ENCODE data around the gene PLCG1. TPM values are rescaled to one million over a fixed set of nuclear protein-coding genes. Genes with fewer than 3 reads are reported as not detected.

The PLCG1 gene
- total RNA-seq, 1 experiment from 2014 or later, result 45.6 TPM

DNA sequence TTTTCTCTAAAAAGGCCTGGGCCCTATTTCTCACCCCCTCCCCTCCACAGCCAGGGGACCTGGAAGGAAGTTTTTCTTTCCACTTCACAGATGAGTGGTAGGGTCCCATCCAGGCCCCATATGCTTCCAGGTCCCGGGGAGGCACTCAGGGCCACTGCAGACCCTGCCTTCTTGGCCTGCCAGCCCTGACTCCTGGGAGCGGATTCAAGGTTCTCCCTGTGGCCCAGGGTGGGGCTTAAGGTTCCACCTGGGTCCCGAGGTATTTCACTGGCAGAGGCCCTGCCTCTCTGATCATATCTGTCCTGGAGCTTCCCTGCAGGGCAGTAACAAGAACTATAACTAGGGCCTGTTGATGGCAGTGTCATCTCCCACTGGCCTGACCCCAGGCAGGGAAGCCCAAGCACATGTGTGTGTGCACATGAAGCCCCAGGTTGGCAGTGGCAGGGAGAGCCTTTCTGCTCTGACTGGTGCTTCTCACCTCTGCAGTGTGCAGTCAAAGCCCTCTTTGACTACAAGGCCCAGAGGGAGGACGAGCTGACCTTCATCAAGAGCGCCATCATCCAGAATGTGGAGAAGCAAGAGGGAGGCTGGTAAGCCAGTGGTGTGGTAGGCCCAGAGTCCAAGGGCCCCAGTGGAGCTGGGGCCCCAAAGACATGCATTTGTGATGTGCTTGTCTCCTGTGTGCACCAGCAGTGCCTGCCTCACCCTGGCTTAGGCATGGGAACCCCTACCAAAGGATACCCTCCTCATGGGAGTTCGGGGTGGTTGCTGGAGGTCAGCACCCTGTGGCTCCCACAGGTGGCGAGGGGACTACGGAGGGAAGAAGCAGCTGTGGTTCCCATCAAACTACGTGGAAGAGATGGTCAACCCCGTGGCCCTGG, 31.2 kb downstream of the PLCG1 start:
- intact Hi-C loops (cut with micrococcal nuclease), result no loop called here
- no TSS peak for BruUV-seq (replicated peaks)
- ATAC-seq, result no peak
- Histone ChIP-seq H3K79me2 (ENCODE audit: insufficient read depth, low read length) (no peaks in the 10 kb centered on the region), H3K27ac (ENCODE audit: low read depth, low read length) (no peak overlapping the region), H3K27me3 (ENCODE audit: insufficient read depth, low read length) (no peaks in the 10 kb centered on the region), H3K4me2 (ENCODE audit: low read length) (no peak overlapping the region), H2AFZ (ENCODE audit: low read depth, low read length, poor library complexity, severe bottlenecking) (no peak overlapping the region), H3K9me3 (ENCODE audit: control insufficient read depth in 1 of 2, insufficient read depth in 1 of 2, low read depth in 1 of 2, low read length in 2 of 2) (no peaks in the 10 kb centered on the region), H3K4me3 (replicated peaks in 1 of 2; ENCODE audit: low read depth in 1 of 2, low read length in 2 of 2) (no peak overlapping the region), H4K20me1 (ENCODE audit: insufficient read depth) (no peaks in the 10 kb centered on the region), H3K4me1 (ENCODE audit: control insufficient read depth in 1 of 2, insufficient read depth in 2 of 2, low read length in 2 of 2) (no peaks in the 10 kb centered on the region), H3K9me2 (ENCODE audit: insufficient read depth) (no peaks in the 10 kb centered on the region), H3K9ac (ENCODE audit: low read length) (no peak overlapping the region), H3K36me3 (ENCODE audit: control insufficient read depth in 1 of 2, insufficient read depth in 2 of 2, low read length in 2 of 2) (peaks cover 6 to 42% of the 10 kb centered on the region in 2 experiments)
- RAD21 ChIA-PET (ENCODE audit: low non-redundant PET in 1 of 2, low total read pairs in 2 of 2, uncharacterized antibody in 2 of 2, unreplicated experiment in 2 of 2), result no interaction called here
- POLR2A ChIA-PET, result no interaction called here
- no peak for DNase-seq (ENCODE audit: low read depth, low spot score)
- TF ChIP-seq CBX3 (IDR thresholded peaks at IDR 0.05; ENCODE audit: low read depth) (no peak), ZFX (IDR thresholded peaks at IDR 0.05) (no peak), POLR2A (IDR thresholded peaks at IDR 0.05; ENCODE audit: borderline replicate concordance, extremely low read depth, insufficient read depth, insufficient read length) (no peak), EZH2phosphoT487 (IDR thresholded peaks at IDR 0.05; ENCODE audit: borderline replicate concordance) (no peak), POLR2AphosphoS5 (IDR thresholded peaks at IDR 0.05; ENCODE audit: low read depth, low read length) (no peak), EGR1 (IDR thresholded peaks at IDR 0.05; ENCODE audit: low read depth) (no peak), SP1 (IDR thresholded peaks at IDR 0.05; ENCODE audit: low read depth) (no peak), FOSL1 (IDR thresholded peaks at IDR 0.05; ENCODE audit: low read depth) (no peak), REST (IDR thresholded peaks at IDR 0.05; ENCODE audit: low read depth) (no peak), RAD21 (IDR thresholded peaks at IDR 0.05; ENCODE audit: low read depth) (no peak), ELF1 (IDR thresholded peaks at IDR 0.05; ENCODE audit: borderline replicate concordance, low read depth) (no peak), TCF7L2 (IDR thresholded peaks at IDR 0.05; ENCODE audit: borderline replicate concordance, extremely low read depth, insufficient read depth, insufficient read length) (no peak)
- TF ChIP-seq, protein P1, sequence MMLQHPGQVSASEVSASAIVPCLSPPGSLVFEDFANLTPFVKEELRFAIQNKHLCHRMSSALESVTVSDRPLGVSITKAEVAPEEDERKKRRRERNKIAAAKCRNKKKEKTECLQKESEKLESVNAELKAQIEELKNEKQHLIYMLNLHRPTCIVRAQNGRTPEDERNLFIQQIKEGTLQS (IDR thresholded peaks at IDR 0.05), result no peak
- CTCF ChIA-PET, result interaction anchor here (1.6 kb wide), 1 partner anchor 172 kb away, joined by 3 read pairs; the partner anchor contains the start of gene LPIN3
